Activated CD4-positive, alpha-beta T cell treated with anti-CD3 and anti-CD28 coated beads for 24 hours (primary cell): ENCODE measurements around the gene TMPRSS4.

Experiments used
- DNase-seq, 2 donors: peaks; one replicate each; pipeline ENCODE4 v3.0.0-alpha.2; 2020; ENCODE audit warnings: low read depth in 2 of 2

The TMPRSS4 gene

GRCh38 chr11:118105657-118106305 lies 28.9 kb downstream of the TMPRSS4 start:
- DNase-seq, result no peak

GRCh38 chr11:118106789-118107335 lies 30.0 kb downstream of the TMPRSS4 start:
- no peak for DNase-seq

- DNase-seq, result no peak
These were observed 31.6 kb downstream of the TMPRSS4 start for GRCh38 chr11:118108513-118108912.

- DNase-seq, result no peak
These were observed 32.4 kb downstream of the TMPRSS4 start for GRCh38 chr11:118109231-118109630.

GRCh38 chr11:118111019-118111743 lies 34.3 kb downstream of the TMPRSS4 start:
- DNase-seq, result no peak

- DNase-seq, result no peak
These were observed 34.8 kb downstream of the TMPRSS4 start for GRCh38 chr11:118111744-118112035.

GRCh38 chr11:118112711-118113430 lies 36.0 kb downstream of the TMPRSS4 start:
- DNase-seq, result no peak

- DNase-seq, result no peak
These were observed 37.4 kb downstream of the TMPRSS4 start for GRCh38 chr11:118114266-118114665.

- no peak for DNase-seq
These were observed 38.2 kb downstream of the TMPRSS4 start for GRCh38 chr11:118115048-118115447.

GRCh38 chr11:118117790-118118601 lies 41.1 kb downstream of the TMPRSS4 start:
- no peak for DNase-seq

- DNase-seq, result no peak
These were observed 43.9 kb downstream of the TMPRSS4 start for GRCh38 chr11:118120793-118121192.

- DNase-seq, result no peak
These were observed 48.2 kb downstream of the TMPRSS4 start for GRCh38 chr11:118124929-118125535.

- no peak for DNase-seq
These were observed 49.4 kb downstream of the TMPRSS4 start for GRCh38 chr11:118126082-118126838.

- DNase-seq, result no peak
These were observed 51.4 kb downstream of the TMPRSS4 start for GRCh38 chr11:118128310-118128709.

- no peak for DNase-seq
These were observed 52.0 kb downstream of the TMPRSS4 start for GRCh38 chr11:118128721-118129470.

- no peak for DNase-seq
These were observed 52.7 kb downstream of the TMPRSS4 start for GRCh38 chr11:118129471-118130172.

- DNase-seq, result no peak
These were observed 55.7 kb downstream of the TMPRSS4 start for GRCh38 chr11:118132385-118133151.

GRCh38 chr11:118133816-118134215 lies 56.9 kb downstream of the TMPRSS4 start:
- DNase-seq, result no peak
